ENCODE data around the gene SLC6A11. TPM values are rescaled to one million over a fixed set of nuclear protein-coding genes. Genes with fewer than 3 reads are reported as not detected.

The SLC6A11 gene
- polyA plus RNA-seq, 2 of the 4 experiments (the other 2 are of a cell fraction) = 0.03 TPM

DNA sequence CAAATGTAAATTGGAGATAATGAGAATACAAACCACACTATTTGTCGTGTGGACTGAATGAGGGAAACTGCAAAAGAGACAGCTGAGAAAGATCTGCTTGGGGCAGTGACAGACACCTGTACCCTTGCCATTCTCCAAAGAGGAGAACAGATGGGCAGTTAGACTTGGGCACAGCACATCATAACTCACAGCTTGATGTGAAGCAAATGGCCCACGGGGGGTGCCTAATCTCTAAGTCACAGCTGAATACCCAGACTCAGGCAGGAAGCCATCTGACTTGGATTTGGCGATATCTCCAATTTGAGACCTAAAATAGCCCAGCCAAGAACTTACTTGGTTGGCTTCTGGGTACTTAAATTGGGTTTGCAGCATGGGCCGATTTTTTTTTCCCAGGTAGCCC, 10.0 kb upstream of the SLC6A11 start:
- TF ChIP-seq HOXA7 (CRISPR knock-in tag; IDR thresholded peaks at IDR 0.05) (no peak), NFE2L2 (conservative IDR thresholded peaks at IDR 0.05; ENCODE audit: low read length) (no peak), MAFK (IDR thresholded peaks at IDR 0.05; ENCODE audit: partially characterized antibody) (no peak), KDM1A (IDR thresholded peaks at IDR 0.05; ENCODE audit: low read depth) (no peak), HDAC2 (IDR thresholded peaks at IDR 0.05) (no peak), JUNB (IDR thresholded peaks at IDR 0.05) (no peak)
- TF ChIP-seq, protein P1, sequence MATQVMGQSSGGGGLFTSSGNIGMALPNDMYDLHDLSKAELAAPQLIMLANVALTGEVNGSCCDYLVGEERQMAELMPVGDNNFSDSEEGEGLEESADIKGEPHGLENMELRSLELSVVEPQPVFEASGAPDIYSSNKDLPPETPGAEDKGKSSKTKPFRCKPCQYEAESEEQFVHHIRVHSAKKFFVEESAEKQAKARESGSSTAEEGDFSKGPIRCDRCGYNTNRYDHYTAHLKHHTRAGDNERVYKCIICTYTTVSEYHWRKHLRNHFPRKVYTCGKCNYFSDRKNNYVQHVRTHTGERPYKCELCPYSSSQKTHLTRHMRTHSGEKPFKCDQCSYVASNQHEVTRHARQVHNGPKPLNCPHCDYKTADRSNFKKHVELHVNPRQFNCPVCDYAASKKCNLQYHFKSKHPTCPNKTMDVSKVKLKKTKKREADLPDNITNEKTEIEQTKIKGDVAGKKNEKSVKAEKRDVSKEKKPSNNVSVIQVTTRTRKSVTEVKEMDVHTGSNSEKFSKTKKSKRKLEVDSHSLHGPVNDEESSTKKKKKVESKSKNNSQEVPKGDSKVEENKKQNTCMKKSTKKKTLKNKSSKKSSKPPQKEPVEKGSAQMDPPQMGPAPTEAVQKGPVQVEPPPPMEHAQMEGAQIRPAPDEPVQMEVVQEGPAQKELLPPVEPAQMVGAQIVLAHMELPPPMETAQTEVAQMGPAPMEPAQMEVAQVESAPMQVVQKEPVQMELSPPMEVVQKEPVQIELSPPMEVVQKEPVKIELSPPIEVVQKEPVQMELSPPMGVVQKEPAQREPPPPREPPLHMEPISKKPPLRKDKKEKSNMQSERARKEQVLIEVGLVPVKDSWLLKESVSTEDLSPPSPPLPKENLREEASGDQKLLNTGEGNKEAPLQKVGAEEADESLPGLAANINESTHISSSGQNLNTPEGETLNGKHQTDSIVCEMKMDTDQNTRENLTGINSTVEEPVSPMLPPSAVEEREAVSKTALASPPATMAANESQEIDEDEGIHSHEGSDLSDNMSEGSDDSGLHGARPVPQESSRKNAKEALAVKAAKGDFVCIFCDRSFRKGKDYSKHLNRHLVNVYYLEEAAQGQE (IDR thresholded peaks at IDR 0.05) = no peak
- ATAC-seq = no peak
- Histone ChIP-seq H3K27ac (no peak overlapping the region), H3K4me3 (no peak overlapping the region), H3K4me1 (no peaks in the 10 kb centered on the region), H3K4me2 (no peak overlapping the region), H3K9me3 (no peaks in the 10 kb centered on the region)
- FAIRE-seq = no peak
- DNase-seq (ENCODE audit: low read depth in 1 of 2, low spot score in 1 of 2) = no peak
- POLR2A ChIA-PET = no interaction called here
- WGBS (ENCODE audit: missing lambda C conversion rate) = 2% methylated on average over 4 of the region's 4 CpGs
- CTCF ChIA-PET = interaction anchor here (0.6 to 1.2 kb wide), 2 partner anchors 14 to 56 kb away, joined by 3 read pairs; no protein-coding TSS in a partner anchor

GRCh38 chr3:10808130-10808735, 7.8 kb upstream of the SLC6A11 start:
- Histone ChIP-seq H3K4me1 (no peaks in the 10 kb centered on the region), H3K4me2 (no peak overlapping the region), H3K27ac (no peak overlapping the region), H3K9me3 (no peaks in the 10 kb centered on the region), H3K4me3 (no peak overlapping the region)
- no peak for DNase-seq (ENCODE audit: low read depth in 1 of 2, low spot score in 1 of 2)
- WGBS (ENCODE audit: missing lambda C conversion rate) = 0% methylated on average over 1 of the region's 1 CpG
- no peak for FAIRE-seq
- ChIA-PET POLR2A (no interaction called here), CTCF (interaction anchor here (1.1 to 1.4 kb wide), 4 partner anchors 9 to 137 kb away, joined by 3 to 5 read pairs (median 3); no protein-coding TSS in a partner anchor)
- TF ChIP-seq PBX3 (IDR thresholded peaks at IDR 0.05) (no peak), BCL3 (IDR thresholded peaks at IDR 0.05) (no peak), MYC (IDR thresholded peaks at IDR 0.05; ENCODE audit: borderline replicate concordance, low read length) (no peak), EHMT2 (IDR thresholded peaks at IDR 0.05; ENCODE audit: low read depth) (no peak), ELK1 (IDR thresholded peaks at IDR 0.05; ENCODE audit: low read depth, low read length) (no peak), RARB (CRISPR knock-in tag; IDR thresholded peaks at IDR 0.05) (no peak), HDAC2 (IDR thresholded peaks at IDR 0.05) (no peak), HOXB5 (CRISPR knock-in tag; IDR thresholded peaks at IDR 0.05) (no peak), RAD21 (conservative IDR thresholded peaks at IDR 0.05 in 1 of 2, IDR thresholded peaks at IDR 0.05 in 1 of 2) (no peak), EHF (CRISPR knock-in tag; IDR thresholded peaks at IDR 0.05) (no peak), NPAS2 (CRISPR knock-in tag; IDR thresholded peaks at IDR 0.05; ENCODE audit: borderline replicate concordance) (no peak), CBX2 (IDR thresholded peaks at IDR 0.05; ENCODE audit: borderline replicate concordance, low read depth) (no peak)
- TF ChIP-seq, protein P2, sequence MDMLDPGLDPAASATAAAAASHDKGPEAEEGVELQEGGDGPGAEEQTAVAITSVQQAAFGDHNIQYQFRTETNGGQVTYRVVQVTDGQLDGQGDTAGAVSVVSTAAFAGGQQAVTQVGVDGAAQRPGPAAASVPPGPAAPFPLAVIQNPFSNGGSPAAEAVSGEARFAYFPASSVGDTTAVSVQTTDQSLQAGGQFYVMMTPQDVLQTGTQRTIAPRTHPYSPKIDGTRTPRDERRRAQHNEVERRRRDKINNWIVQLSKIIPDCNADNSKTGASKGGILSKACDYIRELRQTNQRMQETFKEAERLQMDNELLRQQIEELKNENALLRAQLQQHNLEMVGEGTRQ (IDR thresholded peaks at IDR 0.05) = no peak
- no peak for ATAC-seq
